Stimulated activated CD4-positive, alpha-beta T cell treated with anti-CD3 and anti-CD28 coated beads, TNF-alpha, amount 100 ng/mL, for 24 hours (primary cell): ENCODE results near the gene DGKG.

Experiments used
- DNase-seq, 3 experiments: peaks; one replicate each; pipeline ENCODE4 v3.0.0-alpha.2; 2020; ENCODE audit warnings: low read depth in 3 of 3

DGKG gene

GRCh38 chr3:186171521-186171920 lies 190.5 kb downstream of the DGKG start:
- no peak for DNase-seq

GRCh38 chr3:186170516-186170915 lies 191.5 kb downstream of the DGKG start:
- no peak for DNase-seq

- no peak for DNase-seq
Measured at GRCh38 chr3:186169379-186169778, 192.7 kb downstream of the DGKG start.

GRCh38 chr3:186168976-186169375 lies 193.1 kb downstream of the DGKG start:
- DNase-seq, result no peak

- DNase-seq, result no peak
Measured at GRCh38 chr3:186167646-186168395, 194.2 kb downstream of the DGKG start.

- DNase-seq, result no peak
Measured at GRCh38 chr3:186166491-186167288, 195.3 kb downstream of the DGKG start.

- DNase-seq, result no peak
Measured at GRCh38 chr3:186166036-186166435, 196.0 kb downstream of the DGKG start.

- DNase-seq, result no peak
Measured at GRCh38 chr3:186165331-186165730, 196.7 kb downstream of the DGKG start.

- no peak for DNase-seq
Measured at GRCh38 chr3:186164696-186165095, 197.3 kb downstream of the DGKG start.

- no peak for DNase-seq
Measured at GRCh38 chr3:186162221-186162620, 199.8 kb downstream of the DGKG start.

GRCh38 chr3:186160691-186161243 lies 201.3 kb downstream of the DGKG start:
- no peak for DNase-seq

- no peak for DNase-seq
Measured at GRCh38 chr3:186154641-186155040, 207.4 kb downstream of the DGKG start.

- no peak for DNase-seq
Measured at GRCh38 chr3:186152889-186153292, 209.1 kb downstream of the DGKG start.

- no peak for DNase-seq
Measured at GRCh38 chr3:186152361-186152798, 209.7 kb downstream of the DGKG start.

- no peak for DNase-seq
Measured at GRCh38 chr3:186151077-186151971, 210.7 kb downstream of the DGKG start.

- no peak for DNase-seq
Measured at GRCh38 chr3:186150041-186150830, 211.8 kb downstream of the DGKG start.

- no peak for DNase-seq
Measured at GRCh38 chr3:186149319-186149960, 212.6 kb downstream of the DGKG start.

GRCh38 chr3:186144257-186144656 lies 217.8 kb downstream of the DGKG start:
- no peak for DNase-seq

- no peak for DNase-seq
Measured at GRCh38 chr3:186143250-186143649, 218.8 kb downstream of the DGKG start.

GRCh38 chr3:186142393-186142932 lies 219.6 kb downstream of the DGKG start:
- no peak for DNase-seq
